Measurements from ENCODE around the gene FTSJ3. TPM values are rescaled to one million over a fixed set of nuclear protein-coding genes. Genes with fewer than 3 reads are reported as not detected.

Gene FTSJ3
- total and polyA plus RNA-seq, 8 donors = 8.6 to 24.0 (median 13.7) TPM

GRCh38 chr17:63774141-63774968, 53.1 kb downstream of the FTSJ3 start, which contains the start of gene DDX42:
DDX42 (plus strand) TSS chr17:63774170; CDS start chr17:63787050, 12,880 bp downstream.
- Histone ChIP-seq H3K27me3 (no peaks in the 10 kb centered on the region), H3K9me3 (no peaks in the 10 kb centered on the region), H3K4me1 (peaks cover 16 to 20% (median 20%) of the 10 kb centered on the region in 3 donors), H3K27ac (peak within 1 kb of the TSS; percentile 96 to 99 (median 98)), H3K36me3 (no peaks in the 10 kb centered on the region), H3K4me3 (peak within 1 kb of the TSS; percentile 70 to 94 (median 82))
- DNase-seq (peak; percentile 88 to 94 (median 92)), ATAC-seq (peak; percentile 11 to 34 (median 14)), FAIRE-seq (no peak)
- TF ChIP-seq CTCF (IDR thresholded peaks at IDR 0.05) = no peak
- intact Hi-C loops (cut with DNase I) = no loop called here
- WGBS, 2 donors = 0 to 1% methylated on average over 40 to 66 of the region's 67 CpGs

GRCh38 chr17:63773272-63774140, 54.0 kb downstream of the FTSJ3 start, which contains the start of gene CCDC47:
CCDC47 (minus strand) TSS chr17:63773597; CDS start chr17:63766175, 7,422 bp downstream.
- 0% methylated on average over 74 of the region's 74 CpGs for WGBS, 2 donors
- Histone ChIP-seq H3K4me3 (peak within 1 kb of the TSS; percentile 70 to 94 (median 82)), H3K27me3 (no peaks in the 10 kb centered on the region), H3K4me1 (peaks cover 13 to 20% (median 20%) of the 10 kb centered on the region in 3 donors), H3K36me3 (no peaks in the 10 kb centered on the region), H3K27ac (peak within 1 kb of the TSS; percentile 96 to 99 (median 98)), H3K9me3 (no peaks in the 10 kb centered on the region)
- TF ChIP-seq CTCF (IDR thresholded peaks at IDR 0.05) = no peak
- FAIRE-seq = peak; percentile 90
- DNase-seq = peak; percentile 96 to 100 (median 99)
- intact Hi-C loops (cut with DNase I) = no loop called here
- peak; percentile 88 to 95 (median 90) for ATAC-seq

- no peak for FAIRE-seq
- intact Hi-C loops (cut with DNase I) = no loop called here
Measured at GRCh38 chr17:63772801-63773271, 54.6 kb downstream of the FTSJ3 start.

More at GRCh38 chr17:63772801-63773271, 54.6 kb downstream of the FTSJ3 start:
- no peak for TF ChIP-seq CTCF (IDR thresholded peaks at IDR 0.05)
- no peaks in the 10 kb centered on the region for H3K9me3 ChIP-seq
- peak overlapping the region; percentile 96 to 99 (median 98) for H3K27ac ChIP-seq
- H3K4me3 ChIP-seq = peak overlapping the region; percentile 70 to 94 (median 76)
- peaks cover 13 to 27% (median 20%) of the 10 kb centered on the region in 3 donors for H3K4me1 ChIP-seq
- H3K36me3 ChIP-seq = no peaks in the 10 kb centered on the region
- DNase-seq (no peak), ATAC-seq (no peak)
- 2% methylated on average over 7 of the region's 7 CpGs for WGBS, 2 donors
- no peaks in the 10 kb centered on the region for H3K27me3 ChIP-seq

Other genes with a start within 250 kb of the FTSJ3 start
- 10 to 100 TPM in 1 of 6 donors, 1 to 10 TPM in 5; 5.6 to 10.5 (median 7.6) TPM for gene TACO1, start 226.8 kb downstream of the FTSJ3 start, total RNA-seq
- 10 to 100 TPM in 1 of 2 donors, 1 to 10 TPM in 1; 9.5 to 11.6 TPM for gene TACO1, start 226.8 kb downstream of the FTSJ3 start, polyA plus RNA-seq
- 10 to 100 TPM in 3 of 6 donors, 1 to 10 TPM in 3; 8.4 to 21.9 (median 9.9) TPM for gene MAP3K3, start 205.2 kb downstream of the FTSJ3 start, total RNA-seq
- 10 to 100 TPM; 13.4 to 16.9 TPM for gene MAP3K3, start 205.2 kb downstream of the FTSJ3 start, polyA plus RNA-seq
- gene LIMD2, start 127.5 kb downstream of the FTSJ3 start, total RNA-seq = 10 to 100 TPM in 1 of 6 donors, 1 to 10 TPM in 5; 1.4 to 15.9 (median 4.7) TPM
- 10 to 100 TPM; 10.9 to 16.6 TPM for gene LIMD2, start 127.5 kb downstream of the FTSJ3 start, polyA plus RNA-seq
- gene STRADA, start 85.9 kb downstream of the FTSJ3 start, total RNA-seq = 10 to 100 TPM in 5 of 6 donors, 1 to 10 TPM in 1; 8.3 to 15.4 (median 12.1) TPM
- 10 to 100 TPM; 18.3 to 26.7 TPM for gene STRADA, start 85.9 kb downstream of the FTSJ3 start, polyA plus RNA-seq
- gene CCDC47, start 54.1 kb downstream of the FTSJ3 start, total RNA-seq = 10 to 100 TPM; 33.2 to 60.3 (median 51.5) TPM
- gene CCDC47, start 54.1 kb downstream of the FTSJ3 start, polyA plus RNA-seq = 10 to 100 TPM; 10.8 to 31.4 TPM
- 10 to 100 TPM; 52.6 to 90.4 (median 68.1) TPM for gene DDX42, start 53.5 kb downstream of the FTSJ3 start, total RNA-seq
- gene DDX42, start 53.5 kb downstream of the FTSJ3 start, polyA plus RNA-seq = 10 to 100 TPM; 81.5 to 84.0 TPM
- 10 to 100 TPM; 36.5 to 61.1 (median 53.0) TPM for gene PSMC5, start 232 bp downstream of the FTSJ3 start, total RNA-seq
- 100 to 1,000 TPM; 109 to 154 TPM for gene PSMC5, start 232 bp downstream of the FTSJ3 start, polyA plus RNA-seq
- 10 to 100 TPM; 37.6 to 57.3 (median 47.2) TPM for gene SMARCD2, start 15.0 kb upstream of the FTSJ3 start, total RNA-seq
- 10 to 100 TPM; 38.8 to 51.2 TPM for gene SMARCD2, start 15.0 kb upstream of the FTSJ3 start, polyA plus RNA-seq
- gene CSH2, start 46.0 kb upstream of the FTSJ3 start, total RNA-seq = not detected
- not detected for gene CSH2, start 46.0 kb upstream of the FTSJ3 start, polyA plus RNA-seq
- not detected for gene GH2, start 54.3 kb upstream of the FTSJ3 start, total RNA-seq
- gene GH2, start 54.3 kb upstream of the FTSJ3 start, polyA plus RNA-seq = not detected
- gene CSH1, start 68.9 kb upstream of the FTSJ3 start, total RNA-seq = not detected
- gene CSH1, start 68.9 kb upstream of the FTSJ3 start, polyA plus RNA-seq = not detected
- gene CSHL1, start 83.6 kb upstream of the FTSJ3 start, total RNA-seq = not detected
- not detected for gene CSHL1, start 83.6 kb upstream of the FTSJ3 start, polyA plus RNA-seq
- not detected for gene GH1, start 91.2 kb upstream of the FTSJ3 start, total RNA-seq
- gene GH1, start 91.2 kb upstream of the FTSJ3 start, polyA plus RNA-seq = not detected
- 1 to 10 TPM in 1 of 6 donors, under 1 TPM in 5; 0.20 to 1.2 (median 0.61) TPM for gene CD79B, start 104.7 kb upstream of the FTSJ3 start, total RNA-seq
- 1 to 10 TPM; 1.1 to 1.2 TPM for gene CD79B, start 104.7 kb upstream of the FTSJ3 start, polyA plus RNA-seq
- gene SCN4A, start 145.3 kb upstream of the FTSJ3 start, total RNA-seq = under 1 TPM; 0.04 to 0.41 (median 0.23) TPM
- gene SCN4A, start 145.3 kb upstream of the FTSJ3 start, polyA plus RNA-seq = 1 to 10 TPM in 1 of 2 donors, under 1 TPM in 1; 0.23 to 1.7 TPM
- gene PRR29, start 170.7 kb upstream of the FTSJ3 start, total RNA-seq = under 1 TPM in 4 of 6 donors, not detected in 2; 0.14 to 0.22 (median 0.20) TPM
- under 1 TPM; 0.35 to 0.46 TPM for gene PRR29, start 170.7 kb upstream of the FTSJ3 start, polyA plus RNA-seq
- 10 to 100 TPM in 1 of 6 donors, 1 to 10 TPM in 5; 4.9 to 12.5 (median 6.6) TPM for gene ICAM2, start 193.0 kb upstream of the FTSJ3 start, total RNA-seq
- gene ICAM2, start 193.0 kb upstream of the FTSJ3 start, polyA plus RNA-seq = 10 to 100 TPM; 14.8 to 19.1 TPM

All from pancreas (tissue), 10 donors.